Activated T-cell treated with anti-CD3 and anti-CD28 coated beads for 4 hours (primary cell): ENCODE measurements around the gene RAB4B.
"Not testable (repeated sequence)": the region's sequence is repeated elsewhere in the genome, so short reads cannot be mapped to it uniquely, and the experiment has no call there.

Experiments
- DNase-seq: peaks from one replicate; pipeline ENCODE4 v3.0.0-alpha.2; 2020

The RAB4B gene

DNA sequence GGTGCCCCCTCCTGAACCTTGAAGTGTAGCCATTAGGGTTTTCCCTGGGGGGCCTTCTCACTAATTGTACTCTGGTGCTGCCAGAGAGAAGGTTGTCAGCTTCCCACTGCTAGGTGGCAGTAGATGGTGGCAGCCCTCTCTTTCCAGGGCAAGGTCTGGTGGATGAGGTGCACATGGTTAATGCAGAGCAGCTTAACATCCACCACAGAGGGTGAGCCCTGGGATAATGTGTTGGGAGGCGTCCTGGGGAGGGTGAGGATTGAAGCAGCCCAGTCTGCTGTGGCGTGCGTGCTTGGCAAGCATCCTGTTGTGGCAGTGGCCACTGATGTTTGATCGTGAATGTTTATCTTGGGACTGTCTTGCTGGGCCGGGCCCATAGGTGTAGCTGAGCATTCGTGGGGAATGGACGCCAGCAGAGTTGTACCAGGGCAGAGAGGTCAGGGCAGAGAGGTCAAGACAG, 26.8 kb downstream of the RAB4B start:
- no peak for DNase-seq

DNA sequence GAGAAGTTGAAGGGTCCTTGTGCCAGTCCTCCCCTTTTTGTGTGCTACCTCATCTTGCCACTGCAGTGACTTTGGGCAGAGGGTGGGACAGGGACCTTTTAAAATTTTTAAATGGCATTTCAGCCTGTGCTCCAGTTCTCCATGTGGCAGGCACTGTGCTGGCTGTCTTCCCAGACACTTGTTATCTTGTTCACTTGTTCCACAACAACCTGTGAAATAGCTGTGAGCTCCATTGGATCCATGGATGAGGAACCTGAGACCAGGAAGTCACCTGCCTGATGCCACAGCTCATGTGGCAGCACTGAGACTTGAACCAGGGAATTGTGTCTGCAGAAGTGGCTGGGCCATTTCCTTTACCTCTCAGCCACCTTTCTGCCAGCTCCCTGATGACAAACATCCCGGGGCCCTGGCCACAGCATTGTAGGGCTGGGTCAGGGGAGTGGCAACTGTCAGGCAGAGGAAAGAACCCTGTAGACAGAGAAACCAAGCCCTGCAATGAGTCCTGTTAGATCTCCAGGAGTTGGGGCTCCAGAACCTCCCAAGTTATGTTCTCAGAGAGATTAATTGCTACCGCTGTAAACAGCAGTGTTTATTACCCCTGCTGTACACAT, 27.3 kb downstream of the RAB4B start:
- DNase-seq = no peak

DNA sequence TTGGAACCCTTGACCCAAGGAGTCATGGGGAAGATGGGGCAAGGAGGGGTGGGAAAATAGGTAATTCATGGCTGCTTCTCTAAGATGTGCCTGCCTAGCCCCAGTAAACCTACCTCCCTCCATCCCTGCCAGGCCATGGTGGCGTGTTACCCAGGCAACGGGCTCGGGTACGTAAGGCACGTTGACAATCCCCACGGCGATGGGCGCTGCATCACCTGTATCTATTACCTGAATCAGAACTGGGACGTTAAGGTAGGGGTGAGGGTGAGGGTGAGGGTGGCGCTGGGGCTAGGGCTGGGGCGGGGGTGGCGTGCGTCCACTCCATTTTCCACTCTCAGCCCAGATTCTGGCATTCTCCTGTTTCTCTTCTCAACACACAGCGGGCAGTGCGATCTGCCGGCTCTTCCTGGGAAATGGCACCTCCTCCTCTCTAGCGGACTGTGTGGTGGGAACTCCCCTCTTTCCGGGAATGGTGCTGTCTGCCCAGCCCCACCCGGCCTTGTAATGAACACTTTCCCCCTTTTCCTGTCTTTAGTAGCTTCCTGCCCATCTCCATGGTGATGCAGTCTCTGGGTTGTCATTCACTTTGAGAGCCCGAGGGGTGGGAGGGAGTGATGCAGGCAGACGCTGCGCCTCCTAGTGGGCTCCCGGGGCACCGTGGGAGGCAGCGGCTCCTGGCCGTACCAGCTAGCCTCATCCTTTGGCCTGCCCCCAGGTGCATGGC, 28.5 kb downstream of the RAB4B start:
- peak; percentile 67 for DNase-seq

DNA sequence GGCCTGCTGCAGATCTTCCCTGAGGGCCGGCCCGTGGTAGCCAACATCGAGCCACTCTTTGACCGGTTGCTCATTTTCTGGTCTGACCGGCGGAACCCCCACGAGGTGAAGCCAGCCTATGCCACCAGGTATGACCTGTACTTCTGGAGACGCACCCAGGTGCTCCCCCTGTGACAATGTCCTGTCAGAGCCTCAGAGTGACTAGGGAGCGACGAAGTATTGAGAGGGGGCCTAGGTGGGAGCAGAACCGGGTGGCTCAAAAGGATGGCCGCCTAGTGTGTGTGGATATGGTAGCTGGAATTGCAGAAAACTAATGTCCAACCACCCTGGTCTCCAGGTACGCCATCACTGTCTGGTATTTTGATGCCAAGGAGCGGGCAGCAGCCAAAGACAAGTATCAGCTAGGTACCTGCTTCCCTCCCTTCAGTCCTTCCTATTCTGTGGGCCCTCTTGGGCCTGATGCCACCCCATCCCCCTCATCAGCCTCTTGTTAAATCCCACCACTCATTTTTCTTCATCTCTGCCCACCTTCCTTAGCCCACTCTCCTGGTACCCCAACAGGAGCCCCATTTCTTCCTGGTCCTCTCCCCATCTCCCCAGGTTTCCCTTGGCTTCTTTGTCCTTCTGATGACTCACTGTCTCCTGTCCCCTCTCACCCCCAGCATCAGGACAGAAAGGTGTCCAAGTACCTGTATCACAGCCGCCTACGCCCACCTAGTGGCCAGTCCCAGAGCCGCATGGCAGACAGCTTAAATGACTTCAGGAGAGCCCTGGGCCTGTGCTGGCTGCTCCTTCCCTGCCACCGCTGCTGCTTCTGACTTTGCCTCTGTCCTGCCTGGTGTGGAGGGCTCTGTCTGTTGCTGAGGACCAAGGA, 29.3 kb downstream of the RAB4B start:
- DNase-seq = no peak

DNA sequence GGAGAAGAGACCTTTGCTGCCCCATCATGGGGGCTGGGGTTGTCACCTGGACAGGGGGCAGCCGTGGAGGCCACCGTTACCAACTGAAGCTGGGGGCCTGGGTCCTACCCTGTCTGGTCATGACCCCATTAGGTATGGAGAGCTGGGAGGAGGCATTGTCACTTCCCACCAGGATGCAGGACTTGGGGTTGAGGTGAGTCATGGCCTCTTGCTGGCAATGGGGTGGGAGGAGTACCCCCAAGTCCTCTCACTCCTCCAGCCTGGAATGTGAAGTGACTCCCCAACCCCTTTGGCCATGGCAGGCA, 29.9 kb downstream of the RAB4B start:
- DNase-seq = no peak

DNA sequence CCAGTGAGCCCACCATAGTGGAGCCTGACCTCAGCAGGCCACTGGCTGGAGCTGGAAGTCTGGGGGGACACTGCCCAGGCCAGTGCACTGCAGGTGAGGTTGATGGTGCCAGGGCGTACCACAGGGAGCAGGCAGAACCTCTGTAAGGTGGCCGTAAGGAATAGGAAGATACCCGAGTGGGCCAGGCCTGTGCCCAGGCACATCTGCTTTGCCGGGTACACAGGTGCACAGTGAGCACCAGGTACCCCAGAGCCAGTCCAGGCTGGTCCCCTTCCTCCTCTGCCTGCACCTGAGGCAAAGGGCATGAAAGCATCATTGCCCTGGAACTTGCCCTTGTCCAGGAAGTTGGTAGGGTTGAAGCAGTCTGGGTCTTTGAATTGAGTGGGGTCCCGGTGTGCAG, 30.4 kb downstream of the RAB4B start:
- no peak for DNase-seq

DNA sequence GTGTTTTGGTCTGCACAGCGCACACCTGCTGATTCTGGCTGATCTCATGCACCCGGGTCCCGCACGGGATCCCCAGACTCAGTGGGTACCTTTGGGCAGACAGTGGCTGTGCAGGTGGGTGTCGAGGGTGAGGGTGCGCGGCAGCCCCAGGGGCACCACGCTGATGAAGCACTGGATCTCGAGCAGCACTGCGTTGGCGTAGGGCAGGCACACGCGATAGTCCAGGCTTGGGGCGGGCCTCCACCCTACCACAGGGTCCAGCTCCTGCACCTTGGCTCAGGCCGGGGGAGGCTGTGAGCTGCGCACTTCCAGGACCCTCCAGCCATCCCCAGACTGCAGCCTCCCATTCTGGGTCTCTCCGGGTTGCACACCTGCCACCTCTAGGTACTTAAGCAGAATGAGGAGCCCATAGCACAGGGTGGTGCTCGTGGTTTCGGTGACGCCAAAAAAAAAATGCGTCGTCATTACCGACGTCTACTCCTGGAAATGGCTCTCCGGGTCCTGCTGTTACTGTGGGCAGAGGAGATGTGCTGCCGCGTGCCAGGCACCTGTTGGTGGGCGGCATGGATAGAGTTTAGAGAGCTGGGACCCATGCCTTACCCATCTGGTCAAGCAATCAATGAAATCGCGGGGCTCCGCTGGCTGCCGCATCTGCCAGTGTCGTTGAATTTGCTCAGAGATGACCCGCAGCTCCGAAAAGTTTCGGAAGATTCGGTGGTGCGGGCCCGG, 31.5 kb downstream of the RAB4B start:
- no peak for DNase-seq

DNA sequence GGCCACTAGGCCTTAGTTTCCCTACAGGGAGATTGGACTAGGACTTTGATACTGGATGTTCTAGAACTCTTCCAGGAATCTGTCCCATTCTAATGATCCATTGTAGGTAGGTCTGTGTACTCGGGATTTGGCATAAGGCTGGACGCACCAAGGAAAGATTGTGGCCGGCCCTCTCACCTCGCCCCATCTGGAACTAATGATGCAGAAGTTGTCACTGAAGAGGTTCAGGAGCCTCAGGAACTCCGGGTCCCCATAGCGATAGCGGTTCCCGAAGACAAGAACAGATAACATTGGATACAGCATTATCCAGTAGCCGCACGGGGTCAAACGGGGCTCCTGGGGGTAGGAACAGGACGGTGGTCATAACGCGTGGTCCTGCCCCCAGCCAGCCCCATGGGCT, 32.1 kb downstream of the RAB4B start:
- DNase-seq = no peak

DNA sequence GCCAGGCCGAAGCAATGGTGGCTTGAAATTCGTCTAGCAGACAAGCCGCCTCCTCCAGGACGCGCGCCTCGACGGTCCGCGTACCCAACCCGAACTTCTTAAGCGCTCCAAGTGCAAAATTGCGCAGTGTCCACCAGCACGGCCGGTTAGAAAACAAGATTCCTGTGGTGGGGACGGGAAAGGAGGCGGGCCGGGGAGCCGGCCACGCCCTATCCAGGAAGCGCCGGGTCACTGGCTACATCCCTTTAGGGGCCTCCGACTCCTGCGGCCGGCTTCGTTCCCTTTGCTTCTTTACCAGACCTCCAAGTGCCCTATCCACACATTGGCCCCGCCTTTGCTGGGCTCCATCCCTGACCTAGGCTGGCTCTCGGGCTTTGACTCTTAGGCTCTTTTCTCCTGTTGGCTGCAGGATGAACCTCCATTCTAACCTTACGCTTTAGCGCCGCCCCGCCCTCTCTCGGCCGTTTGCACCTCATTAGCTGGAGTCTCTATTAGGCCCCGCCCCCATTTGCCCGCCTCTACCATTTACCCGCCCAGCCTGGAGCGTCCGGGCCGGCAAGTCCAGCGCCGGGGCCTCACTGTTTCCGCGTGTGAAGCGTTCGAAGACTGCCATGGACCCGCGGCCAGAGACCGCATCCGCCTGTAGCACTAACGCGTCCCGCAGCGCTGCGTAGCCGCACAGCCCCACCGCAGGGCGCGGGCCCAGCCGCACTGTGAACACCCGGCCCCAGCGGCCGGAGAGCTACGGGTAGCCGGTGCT, 32.8 kb downstream of the RAB4B start:
- DNase-seq = not testable (repeated sequence)

DNA sequence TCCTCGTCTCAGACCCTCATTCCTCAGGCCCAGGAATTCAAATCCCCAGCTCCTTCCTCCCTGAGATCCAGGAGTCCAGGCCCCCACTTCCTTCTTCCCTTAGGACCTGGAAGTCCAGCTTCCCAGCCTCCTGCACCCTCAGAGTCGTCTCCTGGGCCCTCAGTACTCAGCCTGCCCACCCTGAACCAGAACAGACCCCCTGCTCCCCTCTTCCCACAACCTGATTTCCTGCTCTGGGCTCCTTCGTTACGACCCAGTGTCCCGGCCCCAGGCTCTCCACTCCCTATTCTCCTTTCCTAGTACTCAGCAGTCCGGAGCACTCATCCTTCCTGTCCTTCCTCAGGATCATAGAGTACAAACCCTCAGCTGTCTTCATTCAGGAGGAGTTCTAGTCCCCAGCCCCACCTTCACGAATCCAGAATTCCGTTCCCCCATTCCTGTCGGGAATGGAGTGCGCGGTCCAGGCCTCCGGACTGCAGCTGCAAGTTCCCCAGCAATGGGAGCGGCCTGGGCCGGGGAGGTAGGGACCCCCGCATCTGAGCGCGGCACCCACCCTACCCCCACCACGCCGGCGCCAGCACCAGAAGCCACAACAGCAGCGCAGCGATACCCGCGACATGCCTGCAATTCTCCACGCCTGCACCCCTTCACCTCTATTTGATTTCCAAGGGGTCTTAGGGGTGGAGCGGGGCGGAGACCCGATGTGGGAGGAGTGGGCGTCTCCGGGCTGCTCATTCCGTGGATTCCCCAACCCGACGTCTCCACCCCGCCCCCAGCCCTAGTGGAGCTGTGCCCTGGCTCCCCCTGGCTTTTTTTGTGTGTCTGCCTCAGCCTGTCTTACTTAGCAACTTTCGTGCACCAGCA, 33.7 kb downstream of the RAB4B start:
- no peak for DNase-seq

DNA sequence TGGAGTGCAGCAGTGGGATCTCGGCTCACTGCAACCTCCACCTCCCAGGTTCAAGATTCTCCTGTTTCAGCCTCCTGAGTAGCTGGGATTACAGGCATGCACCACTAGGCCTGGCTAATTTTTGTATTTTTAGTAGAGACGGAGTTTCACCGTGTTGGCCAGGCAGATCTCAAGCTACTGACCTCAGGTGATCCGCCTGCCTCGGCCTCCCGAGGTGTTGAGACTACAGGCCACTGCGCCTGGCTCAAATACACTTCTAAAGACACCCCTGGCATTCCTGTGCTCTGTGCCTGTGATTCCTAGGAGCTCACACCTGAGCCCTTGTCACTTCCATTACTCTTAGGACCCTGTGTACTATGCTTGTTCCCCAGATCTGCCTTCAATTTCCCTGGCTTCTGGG, 34.5 kb downstream of the RAB4B start:
- DNase-seq = not testable (repeated sequence)

DNA sequence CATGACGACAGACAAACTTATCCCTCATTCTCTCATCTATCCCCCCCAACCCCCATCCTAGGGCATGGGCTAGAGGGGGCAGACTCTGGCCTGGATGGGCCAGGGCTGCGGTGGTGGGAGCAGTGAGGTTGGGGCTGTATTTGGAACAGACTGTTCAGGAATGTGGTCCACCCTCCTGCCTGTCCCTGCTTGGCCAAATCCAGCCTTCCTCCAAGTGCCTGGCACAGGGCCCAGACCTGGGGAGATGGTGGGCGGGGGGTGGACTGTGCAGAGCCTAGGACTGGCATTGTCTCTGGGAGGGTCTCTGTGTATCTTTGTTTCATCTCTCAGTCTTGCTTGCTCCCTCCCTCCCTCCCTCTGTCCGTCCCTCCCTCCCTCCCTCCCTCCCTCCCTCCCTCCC, 35.1 kb downstream of the RAB4B start:
- DNase-seq = no peak

DNA sequence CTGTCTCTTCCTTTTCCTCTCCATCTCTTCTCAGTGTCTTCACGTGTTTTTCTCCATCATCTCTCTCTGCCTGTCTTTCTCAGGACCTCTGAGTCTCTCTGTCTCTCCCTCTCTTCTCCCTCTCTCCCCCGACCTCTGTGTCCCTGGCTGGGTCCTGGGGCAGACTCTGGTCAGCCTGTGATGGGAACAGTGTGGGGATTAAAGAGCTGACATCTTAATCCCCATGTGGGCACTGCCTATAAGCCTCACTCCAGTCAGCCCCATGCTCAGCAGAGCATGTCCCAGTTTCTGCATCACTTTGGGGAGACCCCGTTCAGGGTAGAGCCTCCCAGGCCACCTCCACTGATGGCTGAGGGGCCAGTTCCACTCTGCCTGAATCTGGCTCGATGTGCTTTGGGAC, 37.2 kb downstream of the RAB4B start:
- no peak for DNase-seq

DNA sequence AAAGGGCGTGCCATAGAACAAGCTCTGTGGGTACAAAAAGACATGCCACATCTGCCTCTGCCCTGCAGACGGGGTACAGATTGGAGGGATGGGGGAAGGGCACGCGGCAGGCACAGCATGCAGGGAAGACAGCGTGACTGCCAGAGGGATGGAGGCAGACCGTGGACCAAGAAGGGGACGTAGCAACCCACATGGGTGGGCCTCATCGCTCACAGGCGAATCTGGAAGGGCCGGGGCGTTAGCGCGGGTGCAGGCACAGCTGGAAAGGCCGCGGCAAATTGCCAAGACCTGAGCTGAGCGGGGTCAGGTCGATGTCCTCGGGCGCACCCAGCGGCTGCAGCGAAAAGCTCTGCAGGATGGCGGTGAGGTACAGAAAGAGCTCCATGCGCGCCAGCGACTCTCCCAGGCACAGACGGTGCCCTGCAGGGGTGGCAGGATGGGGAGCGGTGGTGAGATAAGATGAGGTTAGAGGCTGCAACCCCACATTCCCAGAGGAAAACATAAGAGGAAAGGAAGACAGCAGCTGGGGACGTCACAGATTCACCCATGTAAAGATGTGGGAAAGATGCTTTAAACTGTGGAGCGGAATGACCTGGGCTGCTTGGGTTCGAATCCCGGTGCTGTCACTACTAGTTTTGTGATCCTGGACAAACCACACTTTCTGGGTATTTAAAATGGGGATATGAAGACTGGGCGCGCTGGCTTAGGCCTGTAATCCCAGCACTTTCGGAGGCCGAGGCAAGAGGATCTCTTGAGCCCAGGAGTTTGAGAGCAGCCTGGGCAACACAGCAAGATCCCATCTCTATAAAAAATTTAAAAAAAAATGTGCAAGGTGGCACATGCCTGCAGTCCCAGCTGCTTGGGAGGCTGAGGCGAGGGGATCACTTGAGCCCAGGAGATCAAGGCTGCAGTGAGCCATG, 40.7 kb downstream of the RAB4B start:
- DNase-seq = peak; percentile 65

DNA sequence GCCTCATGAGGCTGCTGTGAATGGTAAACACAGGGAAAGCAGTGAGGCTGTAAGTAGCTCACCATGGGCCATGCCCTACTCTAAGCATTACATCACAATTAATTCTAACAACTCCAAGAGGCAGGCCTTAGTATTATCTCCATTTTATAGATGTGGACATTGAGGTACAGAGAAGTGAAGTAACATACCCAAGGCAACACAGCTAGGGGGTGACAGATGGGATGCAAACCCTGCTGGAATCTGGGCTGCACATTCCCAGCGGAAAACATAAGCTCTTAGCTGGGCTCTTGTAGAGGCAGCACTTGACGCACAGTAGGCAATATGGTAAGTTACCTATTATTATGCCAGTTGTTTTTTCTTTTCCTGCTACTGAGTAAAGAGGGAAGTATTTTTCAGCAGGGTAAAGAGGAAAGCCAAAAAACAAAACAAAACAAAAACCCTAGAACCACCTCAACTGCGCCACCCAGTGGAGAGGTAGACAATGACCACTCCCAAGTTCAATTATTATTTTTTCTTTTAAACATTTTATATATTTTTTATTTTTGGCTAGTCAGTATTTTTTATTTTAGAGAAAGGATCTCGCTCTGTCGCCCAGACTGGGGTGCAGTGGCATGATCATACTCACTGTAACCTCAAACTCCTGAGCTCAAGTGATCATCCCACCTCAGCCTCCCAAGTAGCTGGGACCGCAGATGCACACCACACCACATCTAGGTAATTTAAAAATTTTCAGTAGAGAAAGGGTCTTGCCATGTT, 41.6 kb downstream of the RAB4B start:
- peak; percentile 68 for DNase-seq

DNA sequence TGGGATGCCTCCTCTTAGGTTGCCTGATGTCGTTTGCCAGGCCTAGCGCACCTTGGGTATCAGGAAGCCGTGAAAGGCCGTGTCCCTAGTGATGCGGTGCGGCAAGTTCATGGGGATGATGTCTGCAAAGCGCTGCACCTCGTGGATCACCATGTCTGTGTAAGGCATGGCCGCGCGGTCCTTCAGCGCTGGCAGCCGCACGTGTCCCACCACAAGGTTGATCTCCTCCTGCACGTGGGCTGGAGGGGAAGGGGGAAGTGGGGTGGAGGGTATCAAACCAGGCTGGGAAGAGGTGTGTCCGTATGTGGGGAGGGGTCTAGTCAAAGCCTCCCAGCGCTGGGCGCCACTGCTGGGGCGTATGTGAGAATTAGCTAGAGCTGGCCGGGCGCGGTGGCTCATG, 44.1 kb downstream of the RAB4B start:
- DNase-seq = no peak

DNA sequence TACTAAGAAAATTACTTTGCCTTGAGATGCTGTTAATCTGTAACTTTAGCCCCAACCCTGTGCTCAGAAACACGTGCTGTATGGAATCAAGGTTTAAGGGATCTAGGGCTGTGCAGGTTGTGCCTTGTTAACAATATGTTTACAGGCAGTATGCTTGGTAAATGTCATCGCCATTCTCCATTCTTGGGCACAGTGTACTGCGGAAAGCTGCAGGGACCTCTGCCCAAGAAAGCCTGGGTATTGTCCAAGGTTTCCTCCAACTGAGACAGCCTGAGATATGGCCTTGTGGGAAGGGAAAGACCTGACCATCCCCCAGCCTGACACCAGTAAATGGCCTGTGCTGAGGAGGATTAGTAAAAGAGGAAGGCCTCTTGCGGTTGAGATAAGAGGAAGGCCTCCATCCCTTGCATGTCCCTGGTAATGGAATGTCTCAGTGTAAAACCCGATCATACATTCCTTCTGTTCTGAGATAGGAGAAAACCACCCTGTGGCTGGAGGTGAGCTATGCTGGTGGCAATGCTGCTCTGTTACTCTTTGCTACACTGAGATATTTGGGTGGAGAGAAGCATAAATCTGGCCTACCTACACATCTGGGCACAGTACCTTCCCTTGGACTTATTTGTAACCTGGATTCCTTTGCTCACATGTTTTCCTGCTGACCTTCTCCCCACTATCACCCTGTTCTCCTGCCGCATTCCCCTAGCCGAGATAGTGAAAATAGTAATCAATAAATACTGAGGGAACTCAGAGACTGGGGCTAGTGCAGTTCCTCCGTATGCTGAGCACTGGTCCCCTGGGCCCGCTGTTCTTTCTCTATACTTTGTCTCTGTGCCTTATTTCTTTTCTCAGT, 44.9 kb downstream of the RAB4B start:
- not testable (repeated sequence) for DNase-seq

DNA sequence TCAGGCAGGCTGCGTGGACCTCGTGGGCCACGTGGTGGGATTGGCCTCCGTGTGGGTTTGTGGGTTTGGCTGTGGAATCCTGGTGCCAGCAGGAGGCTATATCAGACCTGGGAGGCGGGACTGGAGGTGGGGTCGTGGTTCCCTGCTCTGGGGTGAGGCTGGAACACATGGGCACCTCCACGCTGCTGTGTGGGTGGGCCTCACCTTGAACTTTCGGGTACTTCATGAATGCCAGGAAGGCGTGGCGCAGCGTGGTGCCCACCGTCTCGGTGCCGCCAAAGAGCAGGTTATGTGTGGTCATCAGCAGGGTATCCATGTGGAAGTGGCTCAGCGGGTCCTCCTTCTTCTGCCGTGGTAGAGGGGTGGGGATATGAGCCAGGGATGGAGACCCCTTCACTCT, 46.9 kb downstream of the RAB4B start:
- DNase-seq = not testable (repeated sequence)
